ENCODE measurements around the gene BCAM.

The BCAM gene

GRCh38 chr19:44845612-44846454 lies 36.9 kb downstream of the BCAM start, which contains the start of gene NECTIN2:
Gene NECTIN2 (plus strand): TSS chr19:44846297. CDS start chr19:44846526, 229 bp downstream.
- peaks cover 5% of the 10 kb centered on the region; the same call in 1 of the 2 replicates for H3F3A ChIP-seq (ENCODE audit: control insufficient read depth, insufficient read depth)
- no peaks in the 10 kb centered on the region for H3K36me3 ChIP-seq (ENCODE audit: control insufficient read depth, low read length)
- no peak within 1 kb of the TSS for H3K27ac ChIP-seq (ENCODE audit: low read depth, low read length)
- peak; percentile 90 for TF ChIP-seq CTCF (IDR thresholded peaks at IDR 0.05; ENCODE audit: low read depth, low read length, poor library complexity, severe bottlenecking)
- TF ChIP-seq EZH2phosphoT487 (IDR thresholded peaks at IDR 0.05; ENCODE audit: borderline replicate concordance, low read length) = no peak
- no peaks in the 10 kb centered on the region for H3K9me2 ChIP-seq (replicated peaks; ENCODE audit: control insufficient read depth, low read length)
- H3K27me3 ChIP-seq (ENCODE audit: control insufficient read depth, low read length) = peaks cover 43% of the 10 kb centered on the region
- peak within 1 kb of the TSS; percentile 76 for H3K4me3 ChIP-seq (ENCODE audit: low read length)
- peaks cover 6% of the 10 kb centered on the region; the same call in 1 of the 2 replicates for H4K20me1 ChIP-seq (ENCODE audit: control insufficient read depth, insufficient read depth, low read depth, low read length)
- H3K4me2 ChIP-seq (ENCODE audit: low read length) = peak within 1 kb of the TSS; percentile 86
- peaks cover 19% of the 10 kb centered on the region for H3K4me1 ChIP-seq (ENCODE audit: control insufficient read depth, low read length)
- H3K79me2 ChIP-seq (ENCODE audit: control insufficient read depth, low read length) = no peaks in the 10 kb centered on the region
- H3K9me3 ChIP-seq (ENCODE audit: control insufficient read depth, insufficient read depth, low read length) = no peaks in the 10 kb centered on the region

- Histone ChIP-seq H3K4me2 (ENCODE audit: low read length) (peak overlapping the region; percentile 86), H3K27me3 (ENCODE audit: control insufficient read depth, low read length) (peaks cover 43% of the 10 kb centered on the region), H3K36me3 (ENCODE audit: control insufficient read depth, low read length) (no peaks in the 10 kb centered on the region), H3K27ac (ENCODE audit: low read depth, low read length) (no peak overlapping the region), H3K9me2 (replicated peaks; ENCODE audit: control insufficient read depth, low read length) (no peaks in the 10 kb centered on the region), H3K79me2 (ENCODE audit: control insufficient read depth, low read length) (no peaks in the 10 kb centered on the region), H4K20me1 (ENCODE audit: control insufficient read depth, insufficient read depth, low read depth, low read length) (peaks cover 6% of the 10 kb centered on the region; the same call in 1 of the 2 replicates), H3K4me3 (ENCODE audit: low read length) (peak overlapping the region; percentile 76), H3K4me1 (ENCODE audit: control insufficient read depth, low read length) (peaks cover 19% of the 10 kb centered on the region), H3F3A (ENCODE audit: control insufficient read depth, insufficient read depth) (peaks cover 5% of the 10 kb centered on the region; the same call in 1 of the 2 replicates), H3K9me3 (ENCODE audit: control insufficient read depth, insufficient read depth, low read length) (no peaks in the 10 kb centered on the region)
- no peak for TF ChIP-seq EZH2phosphoT487 (IDR thresholded peaks at IDR 0.05; ENCODE audit: borderline replicate concordance, low read length)
- TF ChIP-seq CTCF (IDR thresholded peaks at IDR 0.05; ENCODE audit: low read depth, low read length, poor library complexity, severe bottlenecking) = no peak
Observed at GRCh38 chr19:44846455-44847143, 37.7 kb downstream of the BCAM start.

GRCh38 chr19:44847144-44848035 lies 38.5 kb downstream of the BCAM start:
- no peak overlapping the region for H3K4me3 ChIP-seq (ENCODE audit: low read length)
- H3K27me3 ChIP-seq (ENCODE audit: control insufficient read depth, low read length) = peaks cover 43% of the 10 kb centered on the region
- peaks cover 6% of the 10 kb centered on the region; the same call in 1 of the 2 replicates for H4K20me1 ChIP-seq (ENCODE audit: control insufficient read depth, insufficient read depth, low read depth, low read length)
- no peaks in the 10 kb centered on the region for H3K9me2 ChIP-seq (replicated peaks; ENCODE audit: control insufficient read depth, low read length)
- no peaks in the 10 kb centered on the region for H3K79me2 ChIP-seq (ENCODE audit: control insufficient read depth, low read length)
- H3F3A ChIP-seq (ENCODE audit: control insufficient read depth, insufficient read depth) = peaks cover 5% of the 10 kb centered on the region; the same call in 1 of the 2 replicates
- H3K9me3 ChIP-seq (ENCODE audit: control insufficient read depth, insufficient read depth, low read length) = no peaks in the 10 kb centered on the region
- H3K4me2 ChIP-seq (ENCODE audit: low read length) = no peak overlapping the region
- H3K27ac ChIP-seq (ENCODE audit: low read depth, low read length) = no peak overlapping the region
- no peaks in the 10 kb centered on the region for H3K36me3 ChIP-seq (ENCODE audit: control insufficient read depth, low read length)
- no peak for TF ChIP-seq EZH2phosphoT487 (IDR thresholded peaks at IDR 0.05; ENCODE audit: borderline replicate concordance, low read length)
- TF ChIP-seq CTCF (IDR thresholded peaks at IDR 0.05; ENCODE audit: low read depth, low read length, poor library complexity, severe bottlenecking) = no peak
- peaks cover 19% of the 10 kb centered on the region for H3K4me1 ChIP-seq (ENCODE audit: control insufficient read depth, low read length)
